Ramos (cell line): ENCODE results near the gene GTF2I.
"Not testable (repeated sequence)": the region's sequence is repeated elsewhere in the genome, so short reads cannot be mapped to it uniquely, and the experiment has no call there.

Source experiments
- in situ Hi-C: fragments of 300-500 bp; cut with MboI; formaldehyde crosslinking; loops from one replicate; pipeline ENCODE4 v1.14.3; 2022; ENCODE audit warnings: low sequenced_read_pairs; ENCODE audit not compliant: unreplicated experiment

The GTF2I gene

DNA sequence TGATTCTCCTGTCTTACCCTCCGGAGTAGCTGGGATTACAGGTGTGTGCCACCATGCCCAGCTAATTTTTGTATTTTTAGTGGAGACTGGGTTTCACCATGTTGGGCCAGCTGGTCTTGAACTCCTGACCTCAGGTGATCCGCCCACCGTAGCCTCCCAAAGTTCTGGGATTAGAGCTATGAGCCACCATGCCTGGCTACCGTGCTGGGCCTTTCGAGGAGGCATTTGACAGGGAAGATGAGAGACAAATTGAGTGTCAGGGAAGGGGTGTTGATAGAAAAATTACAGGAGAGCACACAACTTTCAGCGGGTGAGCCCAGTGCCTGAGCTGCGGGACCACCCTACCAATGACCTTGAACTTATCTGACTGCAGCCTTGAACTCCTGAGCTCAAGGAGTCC, 112.5 kb downstream of the GTF2I start:
- in situ Hi-C loops = not testable (repeated sequence)

DNA sequence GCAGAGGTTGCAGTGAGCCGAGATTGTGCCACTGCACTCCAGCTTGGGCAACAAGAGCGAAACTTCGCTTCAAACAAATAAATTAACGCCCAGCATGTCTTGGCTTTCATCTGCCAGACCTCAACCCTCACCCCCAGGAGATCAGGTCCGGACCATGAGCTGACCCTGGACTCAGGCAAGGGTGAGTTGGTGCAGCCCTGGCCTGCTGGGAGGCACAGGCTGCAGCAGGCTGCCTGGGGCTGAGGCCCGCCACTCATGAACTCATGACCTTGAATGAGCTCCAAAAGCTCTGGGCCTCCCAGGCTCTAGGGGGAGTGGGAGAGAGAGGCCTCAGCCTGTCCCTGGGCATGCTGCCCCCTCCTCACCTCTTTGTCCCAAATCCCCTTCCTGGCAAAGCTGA, 114.6 kb downstream of the GTF2I start:
- in situ Hi-C loops = not testable (repeated sequence)

DNA sequence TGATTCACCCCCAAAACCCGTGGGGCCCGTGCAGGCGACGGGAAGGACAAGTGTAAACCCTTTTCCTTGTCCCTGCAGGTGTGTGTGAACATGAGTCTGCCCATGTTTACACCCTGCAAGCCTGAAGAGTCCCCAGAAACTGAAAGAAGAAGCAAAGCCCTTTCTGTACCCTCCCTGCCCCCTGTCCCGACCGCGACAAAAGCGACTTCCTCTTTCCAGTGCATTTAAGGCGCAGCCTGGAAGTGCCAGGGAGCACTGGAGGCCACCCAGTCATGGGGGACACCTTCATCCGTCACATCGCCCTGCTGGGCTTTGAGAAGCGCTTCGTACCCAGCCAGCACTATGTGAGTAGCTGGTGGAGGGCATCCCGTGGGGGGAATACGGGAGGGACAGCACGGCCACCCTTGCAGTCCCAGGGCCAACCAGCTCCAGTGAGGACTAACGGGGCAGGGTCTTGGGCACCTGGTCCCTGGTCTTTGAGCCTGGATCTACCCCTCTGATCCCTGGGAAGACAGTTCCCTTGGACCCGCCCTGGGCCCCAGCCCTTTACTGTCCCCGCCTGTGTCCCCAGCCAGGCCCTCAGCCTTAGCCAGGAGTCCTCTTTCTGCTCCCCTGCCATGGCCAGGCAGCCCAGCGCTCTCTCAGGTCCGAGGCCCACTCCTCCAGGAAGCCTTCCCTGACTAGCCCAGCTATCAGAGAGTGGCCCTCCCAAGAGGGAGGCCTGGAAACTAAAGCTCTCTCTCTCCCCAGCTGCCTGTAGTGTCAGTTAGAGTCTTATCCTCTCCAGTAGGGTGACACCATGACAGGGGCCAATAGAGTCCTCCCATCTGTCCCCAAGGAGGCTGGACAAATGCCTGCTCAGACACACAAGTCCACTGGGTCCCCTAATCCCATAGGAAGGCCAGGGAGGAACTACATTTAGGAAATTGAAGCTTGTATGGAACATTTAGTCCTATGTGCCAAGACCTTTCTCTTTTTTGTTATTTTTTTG, 116.5 kb downstream of the GTF2I start, which contains the start of gene NCF1:
Gene NCF1 (plus strand): TSS at position 252 of the 991 bp plus-strand sequence. CDS start 21 bp downstream, at position 273.
- in situ Hi-C loops = not testable (repeated sequence)

DNA sequence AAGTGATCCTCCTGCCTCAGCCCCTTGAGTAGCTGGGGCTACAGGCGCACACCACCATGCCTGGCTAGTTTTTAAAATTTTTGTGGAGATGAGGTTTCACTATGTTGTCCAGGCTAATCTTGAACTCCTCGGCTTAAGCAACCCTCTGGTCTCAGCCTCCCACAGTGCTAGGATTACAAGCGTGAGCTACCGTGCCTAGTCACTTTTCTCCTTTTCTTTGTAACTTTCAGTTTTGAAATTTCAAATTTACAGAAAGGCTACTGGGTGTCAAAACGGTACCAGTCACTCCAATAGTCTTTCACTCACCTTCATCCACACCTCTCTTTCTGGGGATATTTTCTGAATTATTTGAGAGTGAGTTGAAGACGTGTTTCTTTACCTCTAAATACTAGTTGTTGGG, 117.6 kb downstream of the GTF2I start:
- in situ Hi-C loops = not testable (repeated sequence)

DNA sequence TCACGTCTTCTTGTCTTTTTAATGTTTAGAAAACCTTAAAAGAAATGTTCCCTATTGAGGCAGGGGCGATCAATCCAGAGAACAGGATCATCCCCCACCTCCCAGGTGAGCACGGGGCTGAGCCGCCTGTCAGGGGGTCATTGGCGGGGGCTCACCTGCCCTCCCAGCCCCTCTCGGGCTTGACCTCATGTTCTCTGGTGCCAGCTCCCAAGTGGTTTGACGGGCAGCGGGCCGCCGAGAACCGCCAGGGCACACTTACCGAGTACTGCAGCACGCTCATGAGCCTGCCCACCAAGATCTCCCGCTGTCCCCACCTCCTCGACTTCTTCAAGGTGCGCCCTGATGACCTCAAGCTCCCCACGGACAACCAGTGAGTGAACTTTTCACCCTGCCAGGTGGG, 121.5 kb downstream of the GTF2I start:
- in situ Hi-C loops = not testable (repeated sequence)

DNA sequence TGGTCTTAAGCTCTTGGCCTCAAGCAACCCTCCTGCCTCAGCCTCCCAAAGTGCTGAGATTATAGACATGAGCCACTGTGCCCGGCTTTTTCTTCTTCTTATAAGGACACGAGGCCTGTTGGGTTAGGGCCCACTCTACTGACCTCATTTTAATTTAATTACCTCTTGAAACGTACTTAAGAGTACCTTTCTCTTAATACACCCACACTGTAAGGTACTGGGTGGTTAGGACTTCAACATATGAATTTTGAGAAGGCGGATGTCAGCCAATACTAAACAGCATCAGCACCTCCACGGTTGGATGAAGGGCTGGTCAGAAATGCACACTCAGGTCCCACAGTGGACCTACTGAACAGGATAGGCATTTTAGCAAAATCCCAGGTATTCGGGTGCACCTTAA, 124.2 kb downstream of the GTF2I start:
- in situ Hi-C loops = not testable (repeated sequence)

DNA sequence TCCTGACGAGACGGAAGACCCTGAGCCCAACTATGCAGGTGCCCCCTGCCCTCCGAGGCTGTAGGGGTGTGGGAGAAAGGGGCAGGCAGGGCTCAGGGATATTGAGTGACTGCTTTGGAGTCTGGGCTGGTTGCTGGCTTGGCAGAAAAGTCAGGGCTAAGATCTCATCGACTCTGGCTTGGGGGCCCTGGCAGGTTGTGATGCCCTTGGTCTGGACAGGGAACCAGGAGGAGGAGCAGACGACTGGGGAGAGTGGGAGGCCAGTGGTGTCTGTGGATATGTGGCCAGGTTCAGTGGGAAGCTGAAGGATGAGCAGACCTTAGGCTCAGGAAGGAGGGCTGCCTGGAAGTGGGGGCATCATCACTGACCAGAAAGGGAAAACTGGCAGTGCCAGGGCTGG, 126.1 kb downstream of the GTF2I start:
- in situ Hi-C loops = not testable (repeated sequence)

DNA sequence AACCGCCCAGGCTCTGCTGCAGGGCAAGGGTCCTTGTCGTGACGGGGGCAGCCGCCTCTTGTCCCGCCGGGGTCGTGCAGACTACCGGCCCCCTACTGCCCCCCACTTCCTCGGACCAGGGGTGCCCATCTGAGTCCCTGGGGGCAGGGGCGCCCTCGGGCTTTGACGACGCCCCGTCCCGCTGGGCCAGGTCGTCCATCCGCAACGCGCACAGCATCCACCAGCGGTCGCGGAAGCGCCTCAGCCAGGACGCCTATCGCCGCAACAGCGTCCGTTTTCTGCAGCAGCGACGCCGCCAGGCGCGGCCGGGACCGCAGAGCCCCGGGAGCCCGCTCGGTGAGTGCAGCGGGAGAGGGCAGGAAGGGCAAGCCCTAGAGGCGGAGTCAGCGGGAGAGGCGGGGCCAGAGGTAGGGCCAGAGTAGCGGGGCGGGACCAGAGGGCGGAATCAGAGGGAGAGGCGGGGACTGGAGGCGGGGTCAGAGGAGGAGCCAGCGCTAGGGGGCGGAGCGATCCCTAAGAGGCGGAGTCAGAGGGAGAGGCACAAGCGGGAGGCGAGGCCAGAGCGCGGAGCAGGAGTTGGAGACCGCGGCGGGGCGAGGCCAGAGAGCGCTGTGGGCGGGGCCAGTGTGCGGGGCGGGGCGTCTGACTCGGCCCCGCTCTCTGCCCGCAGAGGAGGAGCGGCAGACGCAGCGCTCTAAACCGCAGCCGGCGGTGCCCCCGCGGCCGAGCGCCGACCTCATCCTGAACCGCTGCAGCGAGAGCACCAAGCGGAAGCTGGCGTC, 131.0 kb downstream of the GTF2I start:
- in situ Hi-C loops = not testable (repeated sequence)

DNA sequence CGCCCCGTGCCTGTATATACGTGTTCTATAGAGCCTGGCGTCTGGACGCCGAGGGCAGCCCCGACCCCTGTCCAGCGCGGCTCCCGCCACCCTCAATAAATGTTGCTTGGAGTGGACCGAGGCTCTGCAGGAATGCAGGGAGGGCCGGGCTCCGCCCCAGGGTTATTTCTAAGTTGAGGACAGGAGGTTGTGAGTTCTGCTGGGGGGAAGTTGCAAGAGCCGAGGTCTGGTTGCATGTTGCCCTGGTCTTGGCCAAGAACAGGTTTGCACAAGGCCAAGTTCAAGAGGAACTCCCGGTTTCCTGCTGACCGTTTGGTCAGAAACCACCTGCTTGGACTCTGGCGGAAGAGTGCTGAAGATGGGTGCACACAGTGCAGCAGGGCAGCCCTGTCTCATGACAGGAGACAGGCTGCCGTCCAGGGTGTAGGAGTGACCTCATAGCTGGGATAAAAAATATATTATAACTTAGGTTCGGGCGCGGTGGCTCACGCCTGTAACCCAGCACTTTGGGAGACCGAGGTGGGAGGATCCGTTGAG, 131.8 kb downstream of the GTF2I start:
- in situ Hi-C loops = not testable (repeated sequence)

DNA sequence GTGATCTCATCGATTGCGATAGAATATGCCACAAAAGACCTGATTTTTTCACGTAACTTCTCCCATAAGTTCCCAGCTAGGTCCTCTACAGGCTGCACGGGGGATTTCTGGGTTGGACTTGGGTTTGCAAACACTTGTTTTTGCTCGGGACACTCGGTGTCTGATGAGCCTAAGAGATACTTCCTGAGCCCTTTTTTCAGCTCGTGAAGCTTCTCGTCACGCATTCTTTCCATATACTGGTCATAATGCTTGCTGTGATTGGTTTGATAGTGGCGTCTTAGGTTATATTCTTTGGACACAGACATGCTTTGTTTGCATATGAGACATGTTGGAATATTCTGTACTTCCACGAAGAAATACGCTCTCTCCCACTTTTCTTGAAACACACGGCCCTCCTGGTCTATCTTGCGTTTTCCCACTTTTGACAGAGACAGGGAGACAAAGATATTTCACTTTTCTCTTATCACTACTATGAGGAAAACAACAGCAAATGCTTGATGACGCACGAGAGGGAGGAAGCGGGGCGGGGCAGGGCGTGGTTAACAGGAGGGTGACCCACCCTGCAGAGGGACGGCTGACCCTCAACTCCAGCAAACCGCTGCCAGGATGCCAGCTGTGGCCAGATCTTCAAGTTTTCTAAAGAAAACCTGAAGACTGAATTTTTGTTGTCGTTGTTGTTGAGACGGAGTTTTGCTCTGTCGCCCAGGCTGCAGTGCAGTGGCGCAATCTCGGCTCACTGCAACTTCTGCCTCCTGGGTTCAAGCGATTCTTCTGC, 140.5 kb downstream of the GTF2I start:
- in situ Hi-C loops = not testable (repeated sequence)

DNA sequence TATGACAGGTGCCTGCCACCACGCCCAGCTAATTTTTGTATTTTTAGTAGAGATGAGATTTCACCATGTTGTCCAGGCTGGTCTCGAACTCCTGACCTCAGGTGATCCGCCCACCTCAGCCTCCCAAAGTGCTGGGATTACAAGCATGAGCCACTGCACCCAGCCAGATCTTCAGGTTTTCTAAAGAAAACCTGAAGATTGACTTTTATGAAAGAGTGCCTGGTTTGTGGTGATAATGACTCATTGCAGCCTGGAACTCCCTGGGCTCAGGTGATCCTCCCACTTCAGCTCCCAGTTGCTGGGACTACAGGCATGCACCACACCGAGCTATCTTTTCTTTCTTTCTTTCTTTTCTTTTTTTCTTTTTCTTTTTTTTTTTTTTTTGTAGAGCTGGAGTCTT, 141.1 kb downstream of the GTF2I start:
- in situ Hi-C loops = not testable (repeated sequence)
